HG03565 (cell line): Measurements from ENCODE around the gene POTEF.
"Not testable (repeated sequence)": the region's sequence is repeated elsewhere in the genome, so short reads cannot be mapped to it uniquely, and the experiment has no call there.

Experiments used
- ATAC-seq: cut with Tn5 transposase; IDR thresholded peaks from one replicate; pipeline ENCODE4 v1.9.1; 2021; ENCODE audit warnings: mild to moderate bottlenecking, moderate library complexity; ENCODE audit not compliant: unreplicated experiment

POTEF gene

DNA sequence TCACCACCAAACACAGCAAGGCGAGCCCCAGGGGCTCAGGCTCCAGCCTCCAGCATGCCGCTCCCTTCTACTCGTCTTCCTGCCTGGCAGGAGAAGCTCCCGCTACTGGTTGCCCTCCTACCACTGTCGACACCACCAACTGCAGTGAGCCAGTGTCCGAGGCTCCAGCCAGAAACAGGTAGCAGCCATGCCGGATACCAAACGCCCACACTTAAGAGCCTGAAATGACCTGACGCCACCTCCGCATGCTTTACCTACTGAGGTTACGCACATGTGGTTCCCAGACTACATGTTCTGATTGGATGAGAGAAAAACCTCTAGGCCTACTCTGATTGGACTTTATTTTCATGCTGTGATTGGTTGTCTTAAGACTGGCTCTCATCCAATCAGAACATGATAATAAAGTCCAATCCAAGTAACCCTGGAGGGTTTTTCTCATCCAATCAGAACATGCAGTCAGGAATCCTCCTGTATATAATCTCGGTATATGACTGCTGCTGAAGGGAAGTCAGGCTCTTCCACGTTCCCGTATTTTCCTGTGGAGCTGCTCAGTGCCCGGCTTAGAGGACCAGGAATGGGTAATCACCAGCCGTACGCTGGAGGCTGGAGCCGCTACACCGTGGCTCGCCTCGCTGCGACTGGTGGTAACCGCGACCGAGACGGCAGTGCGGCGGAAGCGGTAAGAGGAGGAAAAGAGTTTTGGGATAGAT lies at the start of gene POTEF:
TSS of gene POTEF (minus strand) at position 103 of the 710 bp plus-strand sequence. CDS start 8,707 bp downstream, outside the sequence.
- not testable (repeated sequence) for ATAC-seq

- peak; percentile 87 for ATAC-seq
Measured at GRCh38 chr2:130174866-130175265, 45.8 kb upstream of the POTEF start.

GRCh38 chr2:130169896-130170295 lies 40.9 kb upstream of the POTEF start:
- no peak for ATAC-seq

GRCh38 chr2:130169163-130169562 lies 40.1 kb upstream of the POTEF start:
- ATAC-seq = not testable (repeated sequence)

GRCh38 chr2:130166611-130167010 lies 37.6 kb upstream of the POTEF start:
- not testable (repeated sequence) for ATAC-seq

DNA sequence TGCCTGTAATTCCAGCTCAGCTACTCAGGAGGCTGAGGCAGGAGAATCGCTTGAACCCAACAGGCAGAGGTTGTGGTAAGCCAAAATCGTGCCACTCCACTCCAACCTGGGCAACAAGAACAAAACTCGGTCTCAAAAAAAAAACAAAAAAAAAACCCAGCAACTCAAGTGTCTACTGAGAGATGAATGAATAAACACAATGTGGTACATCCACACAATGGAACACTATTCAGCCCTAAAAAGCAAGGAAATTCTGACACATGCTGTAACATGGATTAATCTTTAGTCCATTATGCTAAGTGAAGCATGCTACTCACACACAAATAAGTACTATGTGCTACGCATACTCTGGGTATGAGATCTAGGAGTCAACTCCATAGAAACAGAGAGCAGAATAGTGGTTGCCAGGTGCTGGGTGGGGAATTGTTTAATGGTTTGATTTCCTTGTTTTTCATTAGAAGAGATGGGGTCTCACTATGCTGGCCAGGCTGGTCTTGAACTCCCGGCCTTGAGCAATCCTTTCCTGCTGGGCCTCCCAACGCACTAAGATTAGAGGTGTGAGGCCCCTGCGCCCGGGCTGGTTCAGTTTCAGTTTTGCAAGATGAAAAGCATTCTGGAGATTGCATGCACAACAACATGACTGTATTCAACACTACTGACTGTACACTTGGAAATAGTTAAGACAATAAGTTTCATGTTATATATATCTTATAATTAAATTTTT lies 36.4 kb upstream of the POTEF start:
- no peak for ATAC-seq

- ATAC-seq = no peak
Measured at GRCh38 chr2:130162968-130163367, 33.9 kb upstream of the POTEF start.

DNA sequence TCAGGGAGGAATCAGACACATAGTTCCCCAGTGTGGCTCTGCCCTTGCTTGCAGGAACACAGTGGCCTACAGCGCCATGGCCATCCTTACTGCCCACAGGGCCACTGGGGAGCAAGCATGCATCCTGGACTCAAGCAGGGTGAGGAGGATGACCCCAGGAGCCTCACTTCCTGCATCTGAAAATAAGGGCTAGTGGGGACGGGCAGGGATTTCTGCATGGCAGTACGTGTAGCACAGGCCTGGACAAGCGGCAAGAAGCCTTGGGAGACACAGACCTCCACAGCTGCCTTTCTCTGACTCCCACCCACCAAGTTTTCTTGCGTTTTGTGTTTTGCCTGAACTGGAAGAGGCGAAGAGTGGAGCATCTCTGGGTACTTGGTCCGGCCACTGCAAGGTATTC lies 33.5 kb upstream of the POTEF start:
- ATAC-seq = not testable (repeated sequence)

- ATAC-seq = not testable (repeated sequence)
Measured at GRCh38 chr2:130160838-130161705, 32.0 kb upstream of the POTEF start.

GRCh38 chr2:130160131-130160530 lies 31.1 kb upstream of the POTEF start:
- ATAC-seq = no peak

GRCh38 chr2:130159376-130159775 lies 30.4 kb upstream of the POTEF start:
- ATAC-seq = not testable (repeated sequence)

DNA sequence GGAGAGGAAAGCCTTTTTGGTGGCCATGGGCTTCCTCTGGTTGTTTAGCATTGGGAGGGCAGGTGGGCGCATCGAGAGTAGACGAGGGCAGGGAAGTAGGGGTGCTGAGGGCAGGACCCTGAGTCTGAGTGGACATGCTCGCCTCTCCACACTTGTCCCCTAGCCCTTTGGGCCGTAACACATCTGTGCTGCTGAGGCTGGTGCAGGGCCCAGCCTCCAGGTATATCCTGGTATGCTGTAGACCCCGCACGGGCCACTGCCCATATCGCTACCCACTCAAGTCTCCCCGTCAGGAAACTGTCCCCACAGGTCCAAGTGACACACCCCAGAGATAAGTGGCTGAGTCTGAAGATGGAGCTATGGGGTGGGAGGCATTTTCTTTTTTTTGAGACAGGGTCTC lies 29.6 kb upstream of the POTEF start:
- ATAC-seq = no peak

GRCh38 chr2:130157825-130158514 lies 28.9 kb upstream of the POTEF start:
- peak; percentile 74 for ATAC-seq

GRCh38 chr2:130157354-130157753 lies 28.3 kb upstream of the POTEF start:
- not testable (repeated sequence) for ATAC-seq

- no peak for ATAC-seq
Measured at GRCh38 chr2:130156624-130157004, 27.6 kb upstream of the POTEF start.

DNA sequence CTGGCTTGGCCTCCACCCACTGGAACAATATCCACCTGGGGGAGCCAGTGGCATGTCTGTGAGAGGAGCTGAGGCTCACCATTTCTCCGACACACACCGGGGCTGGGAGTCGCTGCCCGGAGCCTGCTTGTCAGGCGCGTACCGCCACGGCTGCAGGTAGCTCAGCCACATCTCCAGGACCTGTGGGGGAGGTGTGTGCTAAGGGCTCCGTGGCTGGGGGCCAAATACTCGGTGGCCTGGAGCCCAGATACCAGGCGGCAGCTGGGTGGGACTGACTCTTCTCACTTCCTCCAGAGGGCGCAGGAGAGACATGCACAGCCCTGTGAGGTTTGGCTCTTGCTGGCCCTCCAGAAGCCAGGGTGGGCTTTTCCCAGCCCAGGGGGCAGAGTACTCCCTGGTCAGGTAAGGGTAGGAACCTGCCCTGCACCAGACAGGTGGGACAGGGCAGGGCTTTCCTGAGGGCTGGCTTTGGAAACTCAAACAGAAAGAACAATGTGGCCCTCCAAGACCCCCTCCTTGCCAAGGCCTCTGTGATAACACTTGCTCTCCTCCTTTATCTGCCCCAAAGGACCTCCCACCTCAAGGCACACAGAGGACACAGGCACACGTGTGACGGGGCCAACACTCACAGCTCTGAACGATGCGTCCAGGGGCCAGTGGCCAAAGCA lies 27.1 kb upstream of the POTEF start:
- not testable (repeated sequence) for ATAC-seq

GRCh38 chr2:130154773-130155765 lies 26.0 kb upstream of the POTEF start:
- no peak for ATAC-seq

GRCh38 chr2:130154423-130154770 lies 25.4 kb upstream of the POTEF start:
- ATAC-seq = not testable (repeated sequence)
